Body of pancreas (tissue), 4 donors: ENCODE measurements around the gene PKP2. TPM values are rescaled to one million over a fixed set of nuclear protein-coding genes. Genes with fewer than 3 reads are reported as not detected.

Experiments
- ATAC-seq: fragments of 150-250 bp; one replicate; pipeline ENCODE4 v1.9.1; 2016
- DNase-seq, 4 donors: peaks; one replicate each; pipeline ENCODE4 v3.0.0-alpha.2; 2019
- H3K27ac ChIP-seq, 4 donors: fragments of 200-600 bp; sonication (generic); 1 replicate in 3 of 4; 2 replicates in 1 of 4; pipeline versions ENCODE4 v1.5.1 to v1.6.1; 2016 to 2019; ENCODE audit warnings: mild to moderate bottlenecking in 1 of 4, mixed read lengths in 1 of 4, moderate library complexity in 1 of 4
- H3K27me3 ChIP-seq, 2 donors: fragments of 200-600 bp; sonication (generic); one replicate each; pipeline ENCODE4 v1.6.0; 2016; ENCODE audit warnings: mild to moderate bottlenecking in 1 of 2
- H3K36me3 ChIP-seq, 2 donors: fragments of 200-600 bp; sonication (generic); replicated peaks in 1 of 2; 2 replicates each; pipeline ENCODE4 v1.5.1; 2016; ENCODE audit warnings: low read depth in 2 of 2; ENCODE audit not compliant: insufficient read depth in 1 of 2
- H3K4me1 ChIP-seq: fragments of 200-600 bp; sonication (generic); one replicate; pipeline ENCODE4 v1.6.0; 2016
- H3K4me3 ChIP-seq, 2 donors: fragments of 200-600 bp; sonication (generic); 1 replicate in 1 of 2; 2 replicates in 1 of 2; pipeline ENCODE4 v1.5.1; 2016 to 2019
- H3K9me3 ChIP-seq, 3 donors: fragments of 200-600 bp; sonication (generic); 1 replicate in 2 of 3; 2 replicates in 1 of 3; pipeline ENCODE4 v1.5.1; 2016
- CTCF ChIP-seq, 7 experiments: fragments of 450-650 bp in 4 of 7; fragments of 200-600 bp in 3 of 7; sonication (generic) in 3 of 7; IDR thresholded peaks; one replicate each; pipeline ENCODE4 v1.5.1; 2016 to 2019; ENCODE audit warnings: antibody characterized with exemption in 7 of 7
- POLR2A ChIP-seq, 3 donors: fragments of 450-650 bp; IDR thresholded peaks; one replicate each; pipeline ENCODE4 v1.6.1; 2016; ENCODE audit warnings: antibody characterized with exemption in 3 of 3, mild to moderate bottlenecking in 2 of 3
- WGBS, 2 donors: methylation state at CpG; one replicate each; pipeline ENCODE4 v1.1.5; 2017; 5-methylcytosine and 5-hydroxymethylcytosine counted together
- intact Hi-C: fragments of 100-400 bp; cut with DNase I; formaldehyde crosslinking; loops from one replicate; pipeline ENCODE4 v1.15.1; 2023
- total RNA-seq, 2 donors: library from RNA; depleted of rRNA; stranded (reverse); fragments of >200 nt; gene quantifications; one replicate each; pipeline ENCODE4 v1.1.0, GENCODE V29; 2016

Gene PKP2
- total RNA-seq, 2 donors from 2014 or later = 6.9 to 31.9 TPM

DNA sequence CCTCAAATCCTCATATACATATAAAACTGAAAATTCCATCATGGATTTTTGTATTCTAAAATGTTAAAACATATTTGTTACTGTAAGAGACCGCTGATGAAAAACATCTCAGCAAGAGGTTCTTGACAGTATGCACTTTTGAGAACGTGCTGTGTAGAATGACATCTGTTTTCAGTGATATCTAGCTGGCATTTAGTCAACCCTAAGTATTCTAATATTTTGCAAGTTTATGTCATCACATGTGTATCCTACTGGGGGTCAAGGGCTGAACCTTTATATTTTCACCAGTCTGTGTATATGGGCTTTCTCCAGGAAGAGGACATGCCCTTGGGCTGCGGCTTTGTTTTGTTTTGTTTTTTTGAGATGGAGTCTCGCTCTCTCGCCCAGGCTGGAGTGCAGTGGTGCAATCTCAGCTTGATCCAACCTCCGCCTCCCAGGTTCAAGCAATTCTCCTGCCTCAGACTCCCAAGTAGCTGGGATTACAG is 118.8 kb downstream of the PKP2 start:
- Histone ChIP-seq H3K27me3 (no peaks in the 10 kb centered on the region), H3K9me3 (no peaks in the 10 kb centered on the region), H3K4me1 (no peaks in the 10 kb centered on the region), H3K27ac (no peak overlapping the region), H3K36me3 (no peaks in the 10 kb centered on the region), H3K4me3 (no peak overlapping the region)
- WGBS, 2 donors = 71 to 78% methylated on average over 6 of the region's 6 CpGs
- ATAC-seq (no peak), DNase-seq (no peak)
- TF ChIP-seq CTCF (IDR thresholded peaks at IDR 0.05) = no peak
- TF ChIP-seq POLR2A (IDR thresholded peaks at IDR 0.05) = no peak
- intact Hi-C loops = no loop called here

DNA sequence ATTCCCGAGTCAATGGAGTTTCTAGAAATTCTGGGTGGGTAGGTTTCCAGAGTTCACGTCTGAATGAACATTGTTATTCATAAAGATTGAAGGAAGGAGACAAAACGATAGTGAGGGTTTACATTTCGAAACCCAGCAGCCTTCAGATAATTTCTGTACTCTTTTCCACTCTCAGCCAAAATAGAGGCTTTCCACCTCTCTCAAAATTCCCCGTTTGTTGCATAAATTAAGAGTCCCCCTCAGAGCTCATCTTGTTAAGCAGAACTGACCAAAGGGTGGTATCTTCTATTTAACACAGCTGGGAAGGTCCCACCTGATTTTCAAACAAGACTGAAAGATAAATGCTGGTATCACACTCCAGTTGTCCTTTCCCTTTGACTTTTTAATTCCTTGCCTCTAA is 119.4 kb downstream of the PKP2 start:
- no peak for TF ChIP-seq POLR2A (IDR thresholded peaks at IDR 0.05)
- TF ChIP-seq CTCF (IDR thresholded peaks at IDR 0.05) = no peak
- Histone ChIP-seq H3K9me3 (no peaks in the 10 kb centered on the region), H3K4me3 (no peak overlapping the region), H3K4me1 (no peaks in the 10 kb centered on the region), H3K36me3 (no peaks in the 10 kb centered on the region), H3K27me3 (no peaks in the 10 kb centered on the region), H3K27ac (no peak overlapping the region)
- DNase-seq (no peak), ATAC-seq (no peak)
- 33 to 44% methylated on average over 5 of the region's 5 CpGs for WGBS, 2 donors
- intact Hi-C loops = no loop called here

GRCh38 chr12:32776258-32776657 is 120.3 kb downstream of the PKP2 start:
- Histone ChIP-seq H3K36me3 (no peaks in the 10 kb centered on the region), H3K9me3 (no peaks in the 10 kb centered on the region), H3K4me3 (no peak overlapping the region), H3K27me3 (no peaks in the 10 kb centered on the region), H3K27ac (no peak overlapping the region), H3K4me1 (no peaks in the 10 kb centered on the region)
- TF ChIP-seq POLR2A (IDR thresholded peaks at IDR 0.05) = no peak
- TF ChIP-seq CTCF (IDR thresholded peaks at IDR 0.05) = no peak
- no peak for ATAC-seq
- 56 to 65% methylated on average over 4 of the region's 4 CpGs for WGBS, 2 donors
- intact Hi-C loops = no loop called here
- DNase-seq = no peak

DNA sequence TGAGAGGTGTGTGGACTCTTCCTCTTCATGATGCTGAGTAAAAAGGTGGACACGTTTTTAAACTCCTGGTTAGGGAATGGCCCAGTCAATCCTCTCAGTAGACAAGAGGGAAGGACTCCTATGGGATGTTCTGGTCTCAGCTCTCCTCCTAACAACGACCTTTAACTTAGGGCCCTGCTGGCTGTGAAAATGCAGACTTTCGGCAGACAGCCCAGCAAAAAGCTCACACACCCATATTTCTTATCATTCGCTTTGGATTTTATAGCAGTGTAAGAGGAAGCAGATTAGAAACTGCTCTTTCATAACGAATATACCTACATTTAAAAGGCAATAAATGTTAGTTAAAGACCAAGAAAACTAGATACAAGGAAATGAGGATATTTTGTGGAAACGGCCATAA is 122.9 kb downstream of the PKP2 start:
- ATAC-seq (no peak), DNase-seq (no peak)
- no peaks in the 10 kb centered on the region for H3K36me3 ChIP-seq
- no peaks in the 10 kb centered on the region for H3K9me3 ChIP-seq
- intact Hi-C loops = no loop called here
- no peaks in the 10 kb centered on the region for H3K4me1 ChIP-seq
- H3K27me3 ChIP-seq = no peaks in the 10 kb centered on the region
- no peak for TF ChIP-seq POLR2A (IDR thresholded peaks at IDR 0.05)
- no peak for TF ChIP-seq CTCF (IDR thresholded peaks at IDR 0.05)
- WGBS, 2 donors = 34 to 46% methylated on average over 6 of the region's 6 CpGs
- H3K27ac ChIP-seq = no peak overlapping the region
- H3K4me3 ChIP-seq = no peak overlapping the region

- no peaks in the 10 kb centered on the region for H3K36me3 ChIP-seq
- no peaks in the 10 kb centered on the region for H3K4me1 ChIP-seq
- H3K9me3 ChIP-seq = no peaks in the 10 kb centered on the region
- H3K4me3 ChIP-seq = no peak overlapping the region
- TF ChIP-seq CTCF (IDR thresholded peaks at IDR 0.05) = no peak
- no peak for TF ChIP-seq POLR2A (IDR thresholded peaks at IDR 0.05)
- no peak overlapping the region for H3K27ac ChIP-seq
- no peaks in the 10 kb centered on the region for H3K27me3 ChIP-seq
- DNase-seq (no peak), ATAC-seq (no peak)
- WGBS, 2 donors = 48 to 49% methylated on average over 1 of the region's 1 CpG
- intact Hi-C loops = no loop called here
Observed at GRCh38 chr12:32770141-32770540, 126.4 kb downstream of the PKP2 start.
